ENCODE results near the gene CCSER1.

GRCh38 chr4:90185416-90185815, 58.2 kb downstream of the CCSER1 start:
- TF ChIP-seq, protein P1, sequence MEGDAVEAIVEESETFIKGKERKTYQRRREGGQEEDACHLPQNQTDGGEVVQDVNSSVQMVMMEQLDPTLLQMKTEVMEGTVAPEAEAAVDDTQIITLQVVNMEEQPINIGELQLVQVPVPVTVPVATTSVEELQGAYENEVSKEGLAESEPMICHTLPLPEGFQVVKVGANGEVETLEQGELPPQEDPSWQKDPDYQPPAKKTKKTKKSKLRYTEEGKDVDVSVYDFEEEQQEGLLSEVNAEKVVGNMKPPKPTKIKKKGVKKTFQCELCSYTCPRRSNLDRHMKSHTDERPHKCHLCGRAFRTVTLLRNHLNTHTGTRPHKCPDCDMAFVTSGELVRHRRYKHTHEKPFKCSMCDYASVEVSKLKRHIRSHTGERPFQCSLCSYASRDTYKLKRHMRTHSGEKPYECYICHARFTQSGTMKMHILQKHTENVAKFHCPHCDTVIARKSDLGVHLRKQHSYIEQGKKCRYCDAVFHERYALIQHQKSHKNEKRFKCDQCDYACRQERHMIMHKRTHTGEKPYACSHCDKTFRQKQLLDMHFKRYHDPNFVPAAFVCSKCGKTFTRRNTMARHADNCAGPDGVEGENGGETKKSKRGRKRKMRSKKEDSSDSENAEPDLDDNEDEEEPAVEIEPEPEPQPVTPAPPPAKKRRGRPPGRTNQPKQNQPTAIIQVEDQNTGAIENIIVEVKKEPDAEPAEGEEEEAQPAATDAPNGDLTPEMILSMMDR (conservative IDR thresholded peaks at IDR 0.05; ENCODE audit: low read length), result no peak
- no peak for TF ChIP-seq EZH2phosphoT487 (IDR thresholded peaks at IDR 0.05; ENCODE audit: borderline replicate concordance, low read depth, low read length)
